ENCODE measurements around the gene G3BP1.

GRCh38 chr5:151724360-151724759, 47.4 kb upstream of the G3BP1 start:
- TF ChIP-seq CTCF (IDR thresholded peaks at IDR 0.05), result no peak
- TF ChIP-seq POLR2A (IDR thresholded peaks at IDR 0.05), result no peak

Data from stomach (tissue), 4 donors.